GM23248 (cell line): ENCODE data around the gene KRT33B.

Experiments
- EZH2 ChIP-seq: fragments of 200-600 bp; sonication (generic); IDR thresholded peaks from 2 replicates; pipeline ENCODE4 v1.6.1; 2018; ENCODE audit warnings: antibody characterized with exemption, mild to moderate bottlenecking; ENCODE audit not compliant: insufficient read depth, poor library complexity, severe bottlenecking
- EZH2phosphoT487 ChIP-seq: fragments of 200-600 bp; sonication (generic); IDR thresholded peaks from 2 replicates; pipeline ENCODE4 v1.6.1; 2018; ENCODE audit warnings: antibody characterized with exemption, moderate library complexity, mild to moderate bottlenecking, low read depth; ENCODE audit not compliant: insufficient read depth

DNA sequence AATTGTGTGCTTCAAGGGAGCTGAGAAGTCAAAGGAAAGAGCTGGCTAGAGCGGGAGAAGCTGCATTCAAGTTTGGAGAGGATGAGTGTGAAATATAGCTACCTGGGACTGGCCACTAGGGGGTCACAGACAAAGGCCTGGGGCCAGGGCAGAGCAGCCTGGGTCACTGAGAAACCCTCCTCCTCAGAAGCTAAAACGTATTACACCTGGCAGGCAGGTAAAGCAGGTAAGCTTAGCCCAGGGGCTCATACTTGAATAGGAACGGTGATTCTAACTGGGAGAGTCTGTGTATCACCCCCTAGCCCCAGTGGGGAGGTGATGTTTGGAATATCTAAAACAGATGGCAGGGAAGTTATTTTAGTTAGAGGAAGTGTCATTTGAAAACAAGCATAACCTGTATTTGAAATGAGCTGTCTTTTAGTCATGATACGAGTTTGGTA lies 48.0 kb upstream of the KRT33B start:
- TF ChIP-seq EZH2 (no peak), EZH2phosphoT487 (no peak)
